SK-N-SH (cell line): ENCODE data around the gene SCNN1A.

ENCODE experiments used
- RAD21 ChIP-seq: IDR thresholded peaks from 2 replicates; pipeline ENCODE4 v1.6.1; 2012; ENCODE audit warnings: mild to moderate bottlenecking, low read length
- TF ChIP-seq, protein P1 (sequence below): fragments of 200-600 bp; sonication (generic); IDR thresholded peaks from 2 replicates; pipeline ENCODE4 v1.6.1; 2017; ENCODE audit warnings: antibody characterized with exemption, mild to moderate bottlenecking, moderate library complexity

- TF ChIP-seq, protein P1, sequence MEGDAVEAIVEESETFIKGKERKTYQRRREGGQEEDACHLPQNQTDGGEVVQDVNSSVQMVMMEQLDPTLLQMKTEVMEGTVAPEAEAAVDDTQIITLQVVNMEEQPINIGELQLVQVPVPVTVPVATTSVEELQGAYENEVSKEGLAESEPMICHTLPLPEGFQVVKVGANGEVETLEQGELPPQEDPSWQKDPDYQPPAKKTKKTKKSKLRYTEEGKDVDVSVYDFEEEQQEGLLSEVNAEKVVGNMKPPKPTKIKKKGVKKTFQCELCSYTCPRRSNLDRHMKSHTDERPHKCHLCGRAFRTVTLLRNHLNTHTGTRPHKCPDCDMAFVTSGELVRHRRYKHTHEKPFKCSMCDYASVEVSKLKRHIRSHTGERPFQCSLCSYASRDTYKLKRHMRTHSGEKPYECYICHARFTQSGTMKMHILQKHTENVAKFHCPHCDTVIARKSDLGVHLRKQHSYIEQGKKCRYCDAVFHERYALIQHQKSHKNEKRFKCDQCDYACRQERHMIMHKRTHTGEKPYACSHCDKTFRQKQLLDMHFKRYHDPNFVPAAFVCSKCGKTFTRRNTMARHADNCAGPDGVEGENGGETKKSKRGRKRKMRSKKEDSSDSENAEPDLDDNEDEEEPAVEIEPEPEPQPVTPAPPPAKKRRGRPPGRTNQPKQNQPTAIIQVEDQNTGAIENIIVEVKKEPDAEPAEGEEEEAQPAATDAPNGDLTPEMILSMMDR: no peak
- no peak for TF ChIP-seq RAD21
These were observed 47.9 kb downstream of the SCNN1A start for GRCh38 chr12:6327229-6328041.
